Measurements from ENCODE around the gene PARP3.
A peak's percentile ranks its signal among the peaks of the same experiment; 100 is the strongest.

The PARP3 gene

GRCh38 chr3:51955893-51956770, 14.0 kb downstream of the PARP3 start:
- Histone ChIP-seq H3K9me3 (ENCODE audit: control insufficient read depth, insufficient read depth, low read length) (no peaks in the 10 kb centered on the region), H3K4me3 (ENCODE audit: low read depth, low read length) (peak overlapping the region; percentile 55), H3K27me3 (ENCODE audit: control insufficient read depth, insufficient read depth, low read length) (peaks cover 44% of the 10 kb centered on the region), H3K36me3 (ENCODE audit: control insufficient read depth, insufficient read depth, low read length) (peaks cover 2% of the 10 kb centered on the region), H3K4me1 (ENCODE audit: control insufficient read depth, insufficient read depth, low read length) (peaks cover 4% of the 10 kb centered on the region), H3K9ac (ENCODE audit: low read depth, low read length) (no peak overlapping the region)

DNA sequence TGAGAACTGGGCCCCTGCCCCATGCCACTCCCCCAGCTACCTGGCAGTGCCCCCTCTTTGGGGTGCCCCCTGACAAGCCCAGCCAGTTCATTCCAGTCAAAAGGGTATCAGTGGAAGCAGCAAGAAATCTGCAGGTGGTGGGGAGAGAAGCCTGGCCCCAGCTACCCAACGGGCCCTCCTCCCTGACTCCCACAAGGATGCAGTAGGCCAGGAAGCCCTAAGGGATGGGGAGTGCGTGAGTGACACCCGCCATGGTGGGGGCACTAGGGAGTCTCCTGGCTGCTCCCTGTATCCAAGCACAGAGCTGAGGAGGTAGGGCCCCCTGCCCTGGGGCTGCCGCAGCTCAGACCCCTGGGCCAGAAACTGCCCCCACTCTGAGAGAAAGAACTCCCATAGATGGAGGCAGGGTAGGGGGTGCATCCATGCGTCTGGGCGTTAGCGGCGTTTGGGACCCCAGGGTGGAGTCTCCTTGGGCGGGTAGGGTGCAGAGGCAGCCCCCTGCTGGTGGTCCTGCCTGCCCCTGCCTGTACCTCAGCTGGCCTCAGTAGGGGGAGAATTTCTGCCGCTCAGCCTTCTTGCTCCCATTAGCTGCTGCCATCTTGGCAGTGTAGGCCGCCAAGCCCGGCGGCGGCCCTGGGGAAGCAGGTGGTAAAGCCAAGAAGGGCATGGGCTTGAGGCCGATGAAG, 15.5 kb downstream of the PARP3 start:
- H3K4me3 ChIP-seq (ENCODE audit: low read depth, low read length), result no peak overlapping the region
- H3K4me1 ChIP-seq (ENCODE audit: control insufficient read depth, insufficient read depth, low read length), result peaks cover 4% of the 10 kb centered on the region
- H3K27me3 ChIP-seq (ENCODE audit: control insufficient read depth, insufficient read depth, low read length), result peaks cover 39% of the 10 kb centered on the region
- no peak overlapping the region for H3K9ac ChIP-seq (ENCODE audit: low read depth, low read length)
- peaks cover 2% of the 10 kb centered on the region for H3K36me3 ChIP-seq (ENCODE audit: control insufficient read depth, insufficient read depth, low read length)
- H3K9me3 ChIP-seq (ENCODE audit: control insufficient read depth, insufficient read depth, low read length), result no peaks in the 10 kb centered on the region

DNA sequence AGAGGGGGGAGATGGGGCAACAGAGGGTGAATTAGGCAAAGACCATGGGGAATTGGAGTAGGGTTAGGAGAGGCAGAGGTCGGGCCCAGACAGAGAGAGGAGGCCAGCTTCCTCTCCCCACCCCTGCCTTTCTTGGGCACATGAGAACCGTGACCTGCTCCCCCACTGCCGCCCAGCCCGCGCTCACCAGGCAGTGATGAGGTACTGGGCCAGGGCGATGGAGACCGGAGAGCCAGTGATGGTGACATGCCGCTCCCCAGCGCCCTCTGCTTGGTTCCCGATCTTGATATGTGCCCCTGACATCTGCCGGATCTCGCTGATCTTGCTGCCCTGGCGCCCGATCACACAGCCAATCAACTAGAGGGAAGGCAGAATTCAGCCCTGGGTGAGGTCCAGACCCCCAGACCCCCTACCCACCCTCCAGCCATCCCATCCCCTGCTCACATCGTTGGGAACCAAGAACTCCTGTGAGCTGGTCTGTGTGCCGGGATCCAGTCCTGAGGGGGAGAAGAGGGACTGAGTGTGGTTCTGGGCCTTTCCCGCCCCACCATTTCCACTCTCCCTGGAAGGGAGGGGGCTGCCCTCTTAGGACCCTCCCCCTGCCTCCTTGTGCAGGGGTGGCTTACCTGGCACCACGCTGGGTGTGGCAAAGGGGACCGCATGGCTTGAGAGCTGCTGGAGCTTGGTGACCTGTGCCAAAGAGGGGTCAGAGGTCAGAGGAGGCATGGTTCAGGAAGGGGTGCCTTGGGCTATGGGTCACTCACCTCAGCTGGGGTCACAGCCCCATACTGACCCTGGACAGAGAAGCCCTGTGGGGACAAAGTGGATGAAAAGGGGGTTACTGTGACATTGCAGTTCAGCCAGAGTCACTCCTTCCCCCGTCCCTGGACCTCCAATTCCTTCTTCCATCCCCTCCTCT, 16.7 kb downstream of the PARP3 start:
- Histone ChIP-seq H3K9ac (ENCODE audit: low read depth, low read length) (no peak overlapping the region), H3K36me3 (ENCODE audit: control insufficient read depth, insufficient read depth, low read length) (peaks cover 2% of the 10 kb centered on the region), H3K9me3 (ENCODE audit: control insufficient read depth, insufficient read depth, low read length) (no peaks in the 10 kb centered on the region), H3K4me3 (ENCODE audit: low read depth, low read length) (no peak overlapping the region), H3K27me3 (ENCODE audit: control insufficient read depth, insufficient read depth, low read length) (peaks cover 33% of the 10 kb centered on the region), H3K4me1 (ENCODE audit: control insufficient read depth, insufficient read depth, low read length) (peaks cover 6% of the 10 kb centered on the region)

- Histone ChIP-seq H3K27me3 (ENCODE audit: control insufficient read depth, insufficient read depth, low read length) (peaks cover 27% of the 10 kb centered on the region), H3K9me3 (ENCODE audit: control insufficient read depth, insufficient read depth, low read length) (no peaks in the 10 kb centered on the region), H3K9ac (ENCODE audit: low read depth, low read length) (no peak overlapping the region), H3K36me3 (ENCODE audit: control insufficient read depth, insufficient read depth, low read length) (peaks cover 2% of the 10 kb centered on the region), H3K4me1 (ENCODE audit: control insufficient read depth, insufficient read depth, low read length) (peaks cover 8% of the 10 kb centered on the region), H3K4me3 (ENCODE audit: low read depth, low read length) (no peak overlapping the region)
Measured at GRCh38 chr3:51959651-51960050, 17.5 kb downstream of the PARP3 start.

GRCh38 chr3:51960386-51960785, 18.2 kb downstream of the PARP3 start:
- peaks cover 2% of the 10 kb centered on the region for H3K36me3 ChIP-seq (ENCODE audit: control insufficient read depth, insufficient read depth, low read length)
- no peak overlapping the region for H3K9ac ChIP-seq (ENCODE audit: low read depth, low read length)
- peaks cover 15% of the 10 kb centered on the region for H3K4me1 ChIP-seq (ENCODE audit: control insufficient read depth, insufficient read depth, low read length)
- peaks cover 26% of the 10 kb centered on the region for H3K27me3 ChIP-seq (ENCODE audit: control insufficient read depth, insufficient read depth, low read length)
- H3K9me3 ChIP-seq (ENCODE audit: control insufficient read depth, insufficient read depth, low read length), result no peaks in the 10 kb centered on the region
- H3K4me3 ChIP-seq (ENCODE audit: low read depth, low read length), result no peak overlapping the region

DNA sequence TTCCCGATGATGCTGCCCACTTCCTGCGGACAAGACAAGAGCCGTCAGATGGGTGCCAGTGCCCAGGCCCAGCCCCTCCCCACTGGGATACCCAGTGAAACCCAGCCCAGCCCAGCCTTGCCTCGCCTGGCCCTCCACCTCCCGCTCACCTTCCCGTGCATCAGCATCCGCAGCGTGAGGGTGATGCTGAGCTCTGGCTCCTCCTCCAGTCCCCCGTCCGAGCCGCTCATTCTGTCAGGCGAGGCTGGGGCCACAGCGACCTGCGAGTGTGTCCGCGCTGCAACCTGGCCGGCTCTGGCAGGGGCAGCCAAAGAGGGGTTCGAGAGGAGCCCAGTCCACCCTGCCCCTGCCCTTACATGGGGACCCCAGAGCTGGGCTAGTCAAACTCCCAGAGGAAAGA, 18.8 kb downstream of the PARP3 start:
- Histone ChIP-seq H3K9me3 (ENCODE audit: control insufficient read depth, insufficient read depth, low read length) (no peaks in the 10 kb centered on the region), H3K9ac (ENCODE audit: low read depth, low read length) (no peak overlapping the region), H3K4me1 (ENCODE audit: control insufficient read depth, insufficient read depth, low read length) (peaks cover 18% of the 10 kb centered on the region), H3K4me3 (ENCODE audit: low read depth, low read length) (no peak overlapping the region), H3K36me3 (ENCODE audit: control insufficient read depth, insufficient read depth, low read length) (peaks cover 2% of the 10 kb centered on the region), H3K27me3 (ENCODE audit: control insufficient read depth, insufficient read depth, low read length) (peaks cover 28% of the 10 kb centered on the region)

DNA sequence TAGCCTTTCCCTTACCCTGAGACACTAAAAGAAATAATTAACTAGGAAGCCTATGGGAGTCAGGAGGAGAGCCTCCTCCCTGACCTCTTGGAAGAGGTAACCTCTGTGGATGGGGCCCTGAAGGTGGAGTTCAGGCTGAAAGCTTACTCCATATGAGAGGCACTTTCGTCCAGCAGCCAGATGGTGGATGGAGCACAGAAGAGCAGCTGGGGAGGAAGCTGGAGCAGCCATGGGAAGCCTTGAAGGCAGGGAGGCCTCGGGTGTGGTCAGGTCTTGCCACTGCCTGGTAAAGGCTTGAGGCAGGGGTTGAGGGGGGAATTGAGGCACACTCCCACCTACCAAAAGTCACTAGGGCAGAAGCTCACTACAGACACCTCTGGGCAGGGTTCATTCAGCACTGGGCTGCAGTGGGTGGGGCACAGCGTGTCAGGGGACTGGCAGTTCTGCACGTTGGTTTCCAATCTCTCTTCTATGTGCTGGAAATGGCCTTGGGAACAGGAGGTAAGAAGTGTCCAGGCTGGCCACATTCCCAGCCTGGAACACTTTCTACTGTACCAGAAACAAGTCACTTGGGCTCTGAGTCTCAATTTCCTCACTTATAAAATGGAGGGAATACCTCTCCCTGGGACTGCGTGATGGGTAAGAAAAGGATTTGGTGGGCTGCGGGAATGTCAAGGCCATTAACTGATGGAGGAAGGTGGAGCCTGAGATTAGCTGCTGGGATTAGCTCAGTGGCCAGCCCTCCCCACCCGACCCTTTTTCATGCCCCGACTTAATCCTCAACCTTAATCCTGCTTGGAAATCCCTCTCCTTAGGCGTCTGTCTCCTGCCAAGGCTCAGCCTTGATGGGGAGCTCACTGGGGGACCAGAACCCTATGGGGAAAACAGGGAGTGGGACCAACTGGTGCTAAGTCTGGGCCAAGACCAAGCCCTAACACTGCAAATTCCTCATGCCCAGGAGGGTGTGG, 19.7 kb downstream of the PARP3 start:
- Histone ChIP-seq H3K9ac (ENCODE audit: low read depth, low read length) (no peak overlapping the region), H3K4me1 (ENCODE audit: control insufficient read depth, insufficient read depth, low read length) (peaks cover 20% of the 10 kb centered on the region), H3K27me3 (ENCODE audit: control insufficient read depth, insufficient read depth, low read length) (peaks cover 27% of the 10 kb centered on the region), H3K9me3 (ENCODE audit: control insufficient read depth, insufficient read depth, low read length) (no peaks in the 10 kb centered on the region), H3K36me3 (ENCODE audit: control insufficient read depth, insufficient read depth, low read length) (peaks cover 2% of the 10 kb centered on the region), H3K4me3 (ENCODE audit: low read depth, low read length) (no peak overlapping the region)

GRCh38 chr3:51962854-51963530, 20.8 kb downstream of the PARP3 start:
- Histone ChIP-seq H3K4me1 (ENCODE audit: control insufficient read depth, insufficient read depth, low read length) (peaks cover 20% of the 10 kb centered on the region), H3K36me3 (ENCODE audit: control insufficient read depth, insufficient read depth, low read length) (peaks cover 2% of the 10 kb centered on the region), H3K9ac (ENCODE audit: low read depth, low read length) (no peak overlapping the region), H3K4me3 (ENCODE audit: low read depth, low read length) (no peak overlapping the region), H3K27me3 (ENCODE audit: control insufficient read depth, insufficient read depth, low read length) (peaks cover 26% of the 10 kb centered on the region), H3K9me3 (ENCODE audit: control insufficient read depth, insufficient read depth, low read length) (no peaks in the 10 kb centered on the region)

DNA sequence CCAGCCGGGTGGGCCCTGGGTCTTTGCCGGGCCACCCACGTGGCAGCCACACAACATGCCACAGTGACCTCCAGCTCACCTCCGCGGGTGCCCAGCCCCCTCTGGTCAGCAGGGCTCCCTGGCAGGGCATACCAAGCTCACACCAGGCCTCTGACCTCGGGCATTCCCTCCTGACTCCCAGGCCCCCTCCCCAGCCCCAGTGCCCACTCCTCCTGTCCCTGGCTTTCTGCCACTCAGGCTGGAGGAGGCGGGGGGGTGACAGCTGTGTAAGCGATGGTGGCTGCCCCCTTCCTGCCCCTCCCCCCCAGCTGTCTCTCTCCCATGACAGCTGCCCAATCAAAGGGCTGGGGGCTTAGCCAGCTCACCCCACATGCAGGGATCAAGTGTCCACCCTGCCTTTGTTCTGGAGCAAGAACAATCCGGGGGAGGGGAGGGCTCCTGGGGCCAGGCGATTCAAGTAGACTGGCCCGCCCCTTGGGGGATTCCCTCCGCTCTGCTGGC, 21.8 kb downstream of the PARP3 start:
- Histone ChIP-seq H3K9me3 (ENCODE audit: control insufficient read depth, insufficient read depth, low read length) (no peaks in the 10 kb centered on the region), H3K9ac (ENCODE audit: low read depth, low read length) (no peak overlapping the region), H3K27me3 (ENCODE audit: control insufficient read depth, insufficient read depth, low read length) (peaks cover 26% of the 10 kb centered on the region), H3K4me3 (ENCODE audit: low read depth, low read length) (peak overlapping the region; percentile 22), H3K4me1 (ENCODE audit: control insufficient read depth, insufficient read depth, low read length) (peaks cover 27% of the 10 kb centered on the region), H3K36me3 (ENCODE audit: control insufficient read depth, insufficient read depth, low read length) (peaks cover 2% of the 10 kb centered on the region)

DNA sequence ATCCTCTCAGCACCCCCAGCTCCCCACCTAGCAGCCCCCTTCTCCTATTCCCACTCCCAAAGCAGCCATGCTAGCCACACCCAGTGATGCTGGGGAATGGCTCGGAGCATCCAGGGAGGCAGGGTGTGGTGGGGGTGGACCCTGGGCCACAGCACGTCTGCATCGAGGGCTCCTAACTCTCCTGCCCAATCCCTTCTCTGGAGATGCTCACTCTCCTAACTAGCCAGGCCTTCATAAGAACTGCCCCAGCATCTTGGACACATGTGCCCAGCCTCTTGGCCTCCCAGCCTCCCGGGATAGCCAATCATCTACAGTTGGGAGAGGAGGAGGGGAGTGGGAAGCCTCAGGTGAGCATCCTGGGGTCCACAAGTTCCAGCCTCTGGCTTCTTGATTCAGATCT, 22.4 kb downstream of the PARP3 start:
- H3K9me3 ChIP-seq (ENCODE audit: control insufficient read depth, insufficient read depth, low read length), result no peaks in the 10 kb centered on the region
- H3K36me3 ChIP-seq (ENCODE audit: control insufficient read depth, insufficient read depth, low read length), result peaks cover 2% of the 10 kb centered on the region
- no peak overlapping the region for H3K9ac ChIP-seq (ENCODE audit: low read depth, low read length)
- peak overlapping the region; percentile 22 for H3K4me3 ChIP-seq (ENCODE audit: low read depth, low read length)
- H3K4me1 ChIP-seq (ENCODE audit: control insufficient read depth, insufficient read depth, low read length), result peaks cover 29% of the 10 kb centered on the region
- H3K27me3 ChIP-seq (ENCODE audit: control insufficient read depth, insufficient read depth, low read length), result peaks cover 26% of the 10 kb centered on the region

All from iPS-15b (cell line).